Smooth muscle cell (in vitro differentiated cells): ENCODE measurements around the gene SPATA2L. TPM values are rescaled to one million over a fixed set of nuclear protein-coding genes. Genes with fewer than 3 reads are reported as not detected.

Experiments
- DNase-seq: peaks from one replicate; lab custom pipeline; 2025; ENCODE audit not compliant: unreplicated experiment; lab: John Stamatoyannopoulos, UW
- H2AFZ ChIP-seq: fragments of 200-600 bp; sonication (generic); 2 replicates; pipeline ENCODE4 v1.6.0; 2016; ENCODE audit warnings: antibody characterized with exemption, low read depth, mild to moderate bottlenecking
- H3F3A ChIP-seq: fragments of 200-600 bp; sonication (generic); 2 replicates; pipeline ENCODE4 v1.6.0; 2017; ENCODE audit warnings: antibody characterized with exemption, low read depth
- H3K27ac ChIP-seq: fragments of 200-600 bp; sonication (generic); 2 replicates; pipeline ENCODE4 v1.5.1; 2016; ENCODE audit warnings: low read depth, mild to moderate bottlenecking
- H3K27me3 ChIP-seq: fragments of 200-600 bp; sonication (generic); 2 replicates; pipeline ENCODE4 v1.6.1; 2016; ENCODE audit warnings: low read depth, mild to moderate bottlenecking
- H3K36me3 ChIP-seq: fragments of 200-600 bp; sonication (generic); 2 replicates; pipeline ENCODE4 v1.5.1; 2016; ENCODE audit warnings: low read depth
- H3K4me1 ChIP-seq: fragments of 200-600 bp; sonication (generic); 2 replicates; pipeline ENCODE4 v1.5.1; 2016; ENCODE audit warnings: low read depth
- H3K4me2 ChIP-seq: fragments of 200-600 bp; sonication (generic); 2 replicates; pipeline ENCODE4 v1.6.0; 2016; ENCODE audit warnings: mild to moderate bottlenecking
- H3K4me3 ChIP-seq: fragments of 200-600 bp; sonication (generic); 2 replicates; pipeline ENCODE4 v1.5.1; 2016; ENCODE audit warnings: mild to moderate bottlenecking
- H3K79me2 ChIP-seq: fragments of 200-600 bp; sonication (generic); 2 replicates; pipeline ENCODE4 v1.6.0; 2016; ENCODE audit warnings: low read depth, mild to moderate bottlenecking
- H3K9ac ChIP-seq: fragments of 200-600 bp; sonication (generic); 2 replicates; pipeline ENCODE4 v1.6.0; 2016; ENCODE audit warnings: low read depth
- H3K9me3 ChIP-seq: fragments of 200-600 bp; sonication (generic); replicated peaks from 2 replicates; pipeline ENCODE4 v1.5.1; 2016; ENCODE audit warnings: low read depth
- H4K20me1 ChIP-seq: fragments of 200-600 bp; sonication (generic); 2 replicates; pipeline ENCODE4 v1.6.0; 2016; ENCODE audit warnings: low read depth
- WGBS: methylation state at CpG from one replicate; pipeline ENCODE4 v1.1.7; 2016; ENCODE audit warnings: low lambda C conversion rate; 5-methylcytosine and 5-hydroxymethylcytosine counted together
- polyA plus RNA-seq: library from polyadenylated mRNA; unstranded; fragments of >200 nt; fragmentation: Nextera tagmentation; extraction: Ambion mirVana; gene quantifications from 2 replicates; pipeline ENCODE4 v1.2.1, GENCODE V29; 2016
- total RNA-seq: library from RNA; depleted of rRNA; stranded (reverse); fragments of >200 nt; gene quantifications from 2 replicates; pipeline ENCODE4 v1.2.3, GENCODE V29; 2014
- TF ChIP-seq, protein P1 (sequence below): fragments of 200-600 bp; sonication (generic); IDR thresholded peaks from 2 replicates; pipeline ENCODE4 v1.5.1; 2017; ENCODE audit warnings: borderline replicate concordance, mild to moderate bottlenecking, antibody characterized with exemption; ENCODE audit not compliant: insufficient read depth, poor library complexity, severe bottlenecking

Gene SPATA2L
- total and polyA plus RNA-seq, 2 experiments from 2014 or later: 7.8 to 14.1 TPM

DNA sequence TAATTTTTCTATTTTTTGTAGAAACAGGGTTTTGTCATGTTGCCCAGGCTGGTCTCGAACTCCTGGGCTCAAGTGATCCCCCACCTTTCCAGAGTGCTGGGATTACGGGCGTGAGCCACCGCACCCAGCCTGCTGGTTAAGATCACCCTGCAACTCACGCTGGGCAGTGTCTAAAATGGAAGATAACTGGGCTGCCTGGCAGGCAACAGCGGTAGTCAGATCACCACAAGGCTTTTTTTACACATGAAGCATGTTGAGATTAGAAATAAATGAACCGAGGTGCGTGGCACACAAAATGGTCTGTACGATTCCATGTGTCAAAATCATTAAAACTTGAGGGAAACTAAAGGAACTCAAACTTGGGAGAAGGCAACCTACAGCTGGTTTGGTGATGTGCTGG is 46.6 kb upstream of the SPATA2L start:
- Histone ChIP-seq H3F3A (no peaks in the 10 kb centered on the region), H3K27me3 (no peaks in the 10 kb centered on the region), H2AFZ (no peak overlapping the region), H3K9me3 (no peaks in the 10 kb centered on the region), H4K20me1 (no peaks in the 10 kb centered on the region), H3K4me3 (no peak overlapping the region), H3K9ac (no peak overlapping the region), H3K4me1 (no peaks in the 10 kb centered on the region), H3K36me3 (no peaks in the 10 kb centered on the region), H3K4me2 (no peak overlapping the region), H3K79me2 (no peaks in the 10 kb centered on the region), H3K27ac (no peak overlapping the region)
- no peak for DNase-seq
- TF ChIP-seq, protein P1, sequence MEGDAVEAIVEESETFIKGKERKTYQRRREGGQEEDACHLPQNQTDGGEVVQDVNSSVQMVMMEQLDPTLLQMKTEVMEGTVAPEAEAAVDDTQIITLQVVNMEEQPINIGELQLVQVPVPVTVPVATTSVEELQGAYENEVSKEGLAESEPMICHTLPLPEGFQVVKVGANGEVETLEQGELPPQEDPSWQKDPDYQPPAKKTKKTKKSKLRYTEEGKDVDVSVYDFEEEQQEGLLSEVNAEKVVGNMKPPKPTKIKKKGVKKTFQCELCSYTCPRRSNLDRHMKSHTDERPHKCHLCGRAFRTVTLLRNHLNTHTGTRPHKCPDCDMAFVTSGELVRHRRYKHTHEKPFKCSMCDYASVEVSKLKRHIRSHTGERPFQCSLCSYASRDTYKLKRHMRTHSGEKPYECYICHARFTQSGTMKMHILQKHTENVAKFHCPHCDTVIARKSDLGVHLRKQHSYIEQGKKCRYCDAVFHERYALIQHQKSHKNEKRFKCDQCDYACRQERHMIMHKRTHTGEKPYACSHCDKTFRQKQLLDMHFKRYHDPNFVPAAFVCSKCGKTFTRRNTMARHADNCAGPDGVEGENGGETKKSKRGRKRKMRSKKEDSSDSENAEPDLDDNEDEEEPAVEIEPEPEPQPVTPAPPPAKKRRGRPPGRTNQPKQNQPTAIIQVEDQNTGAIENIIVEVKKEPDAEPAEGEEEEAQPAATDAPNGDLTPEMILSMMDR: no peak
- WGBS: 97% methylated on average over 9 of the region's 9 CpGs

DNA sequence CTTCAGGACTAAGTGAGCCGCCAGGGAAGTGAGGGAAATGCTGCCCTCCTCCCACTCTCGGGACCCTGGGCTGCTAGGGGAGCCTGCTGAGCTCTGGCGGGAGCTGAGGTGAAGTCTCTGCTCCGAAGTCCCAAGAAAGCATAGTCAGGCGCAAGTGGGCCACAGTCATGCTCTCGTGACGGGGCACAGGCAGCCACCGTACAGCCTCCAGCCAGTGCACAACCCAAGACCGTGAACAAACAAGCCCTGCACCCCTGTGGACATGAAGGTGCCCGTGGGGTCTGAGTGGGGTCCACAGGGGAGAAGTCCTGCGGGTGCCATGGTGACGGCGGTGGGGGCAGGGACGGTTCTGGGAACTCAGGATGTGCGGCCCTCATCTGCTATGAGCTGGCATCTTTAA is 44.5 kb upstream of the SPATA2L start:
- WGBS: 94% methylated on average over 15 of the region's 15 CpGs
- TF ChIP-seq, protein P1: no peak
- H3K9ac ChIP-seq: no peak overlapping the region
- no peak overlapping the region for H3K4me3 ChIP-seq
- H3F3A ChIP-seq: no peaks in the 10 kb centered on the region
- no peaks in the 10 kb centered on the region for H3K79me2 ChIP-seq
- DNase-seq: no peak
- H3K9me3 ChIP-seq: no peaks in the 10 kb centered on the region
- no peaks in the 10 kb centered on the region for H3K36me3 ChIP-seq
- no peaks in the 10 kb centered on the region for H4K20me1 ChIP-seq
- H2AFZ ChIP-seq: no peak overlapping the region
- no peaks in the 10 kb centered on the region for H3K4me1 ChIP-seq
- H3K27ac ChIP-seq: no peak overlapping the region
- H3K4me2 ChIP-seq: no peak overlapping the region
- H3K27me3 ChIP-seq: no peaks in the 10 kb centered on the region

DNA sequence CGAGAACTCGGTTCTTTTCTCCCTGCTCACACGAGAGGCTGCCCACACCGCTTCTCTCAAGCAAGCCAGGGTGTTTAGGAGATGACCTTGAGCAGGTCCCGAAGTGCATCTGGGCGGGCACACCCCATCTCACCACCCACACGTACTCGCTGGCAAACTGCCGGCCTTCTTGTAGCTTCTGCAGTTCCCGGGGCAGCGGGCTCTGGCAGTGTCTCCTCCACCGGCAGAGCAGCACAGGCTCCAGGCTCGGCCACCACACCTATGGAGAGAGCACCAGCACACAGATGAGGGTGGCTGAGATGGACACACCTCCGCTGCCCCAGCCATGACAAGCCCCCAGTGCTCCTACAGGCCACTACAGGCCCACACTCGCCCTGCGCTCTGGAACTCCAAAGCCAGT is 43.3 kb upstream of the SPATA2L start:
- no peak overlapping the region for H3K4me3 ChIP-seq
- H3K9me3 ChIP-seq: no peaks in the 10 kb centered on the region
- no peaks in the 10 kb centered on the region for H3K36me3 ChIP-seq
- H3F3A ChIP-seq: no peaks in the 10 kb centered on the region
- no peak for DNase-seq
- WGBS: 93% methylated on average over 16 of the region's 16 CpGs
- H2AFZ ChIP-seq: no peak overlapping the region
- no peaks in the 10 kb centered on the region for H3K27me3 ChIP-seq
- no peaks in the 10 kb centered on the region for H3K79me2 ChIP-seq
- no peak overlapping the region for H3K4me2 ChIP-seq
- H4K20me1 ChIP-seq: no peaks in the 10 kb centered on the region
- H3K27ac ChIP-seq: no peak overlapping the region
- TF ChIP-seq, protein P1: no peak
- H3K4me1 ChIP-seq: no peaks in the 10 kb centered on the region
- no peak overlapping the region for H3K9ac ChIP-seq

DNA sequence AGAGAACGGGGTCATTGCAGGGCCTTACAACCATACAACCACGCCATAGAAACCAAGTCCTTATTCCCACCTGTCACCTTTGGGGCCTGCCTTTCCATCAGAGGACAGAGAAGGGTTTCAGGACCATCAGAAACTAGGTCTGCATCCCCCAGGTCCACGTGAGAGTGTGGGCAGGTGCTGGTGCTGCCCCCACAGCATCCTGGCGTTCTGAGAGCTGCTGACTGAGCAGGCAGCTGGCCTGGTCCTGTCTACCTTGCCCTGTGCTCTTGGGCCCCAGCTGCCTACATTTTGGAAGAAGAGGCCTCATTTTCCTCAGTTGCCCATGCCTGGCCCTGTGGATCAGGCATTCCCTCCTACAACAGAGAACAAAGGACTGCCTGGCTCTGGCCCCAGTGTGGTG is 41.4 kb upstream of the SPATA2L start:
- H3K36me3 ChIP-seq: no peaks in the 10 kb centered on the region
- H3K79me2 ChIP-seq: no peaks in the 10 kb centered on the region
- WGBS: 96% methylated on average over 4 of the region's 4 CpGs
- H3K27ac ChIP-seq: no peak overlapping the region
- H3K27me3 ChIP-seq: no peaks in the 10 kb centered on the region
- no peak overlapping the region for H3K4me3 ChIP-seq
- DNase-seq: no peak
- no peak overlapping the region for H3K9ac ChIP-seq
- no peaks in the 10 kb centered on the region for H3F3A ChIP-seq
- H3K4me1 ChIP-seq: no peaks in the 10 kb centered on the region
- TF ChIP-seq, protein P1: no peak
- no peaks in the 10 kb centered on the region for H4K20me1 ChIP-seq
- no peak overlapping the region for H2AFZ ChIP-seq
- H3K9me3 ChIP-seq: no peaks in the 10 kb centered on the region
- H3K4me2 ChIP-seq: no peak overlapping the region
